GM21619 (cell line): ENCODE results near the gene MTMR12.

Experiments used
- ATAC-seq: cut with Tn5 transposase; IDR thresholded peaks from one replicate; pipeline ENCODE4 v1.9.1; 2021; ENCODE audit not compliant: unreplicated experiment

Gene MTMR12

DNA sequence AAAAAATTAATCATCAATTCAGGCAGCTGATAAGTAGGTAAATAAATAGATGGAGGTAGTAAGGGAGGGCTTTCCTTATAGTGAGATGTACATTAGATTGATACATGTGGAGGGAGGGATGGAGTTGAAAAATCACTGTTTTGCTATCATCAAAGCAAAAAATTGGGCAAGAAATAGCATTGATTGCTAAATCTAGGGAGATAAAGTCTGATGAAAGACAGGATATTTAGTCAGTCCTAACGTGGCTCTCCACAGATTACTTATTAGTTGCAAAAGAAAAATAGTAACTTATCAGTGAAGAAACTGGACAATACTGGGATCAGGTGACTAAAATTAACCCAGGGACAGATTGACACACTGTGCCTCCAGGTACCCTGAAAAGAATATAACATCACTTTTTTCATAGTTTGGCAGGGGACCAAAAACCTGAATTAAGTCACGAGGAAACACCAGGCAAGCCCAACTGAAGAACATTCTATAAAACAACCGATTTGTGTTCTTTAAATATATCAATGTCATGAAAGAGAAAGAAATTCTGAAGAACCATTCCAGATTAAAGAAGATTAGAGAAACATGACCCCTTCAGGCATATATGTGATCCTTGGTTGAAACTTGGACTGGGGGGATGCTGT, 111.5 kb downstream of the MTMR12 start:
- ATAC-seq: no peak

DNA sequence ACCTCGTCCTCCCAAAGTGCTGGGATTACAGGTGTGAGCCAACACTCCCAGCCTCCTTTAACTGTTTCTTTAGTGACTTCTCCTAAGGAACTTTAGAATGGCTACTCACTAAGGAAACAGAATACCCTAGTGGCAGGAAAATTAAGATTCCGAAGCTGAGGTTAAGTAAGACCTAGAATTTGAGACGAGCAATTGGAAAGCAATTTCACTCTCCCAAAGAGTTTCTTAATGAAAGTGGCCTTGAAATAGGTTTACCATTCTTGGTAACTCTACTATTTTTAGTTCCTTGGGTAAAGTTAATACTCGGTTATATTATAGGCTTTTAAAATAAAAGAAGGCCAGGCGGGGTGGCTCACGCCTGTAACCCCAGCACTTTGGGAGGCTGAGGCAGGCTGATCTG, 115.7 kb downstream of the MTMR12 start:
- no peak for ATAC-seq

DNA sequence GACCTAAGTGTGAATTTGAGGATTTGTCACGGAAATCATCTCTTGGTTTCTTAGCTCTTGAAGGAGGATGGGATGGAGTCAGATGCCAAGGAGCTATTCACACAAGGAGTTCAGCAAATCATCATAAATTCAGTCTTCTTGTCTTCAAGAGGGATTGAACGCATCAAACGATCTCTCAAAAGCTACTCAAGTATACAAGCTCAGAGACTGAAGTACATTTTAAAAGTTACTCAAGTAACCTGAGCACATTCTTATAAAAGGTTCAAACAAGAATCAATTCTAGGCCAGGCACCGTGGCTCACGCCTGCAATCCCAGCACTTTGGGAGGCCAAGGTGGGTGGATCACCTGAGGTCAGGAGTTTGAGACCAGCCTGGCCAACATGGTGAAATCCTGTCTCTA, 117.5 kb downstream of the MTMR12 start:
- ATAC-seq: no peak

DNA sequence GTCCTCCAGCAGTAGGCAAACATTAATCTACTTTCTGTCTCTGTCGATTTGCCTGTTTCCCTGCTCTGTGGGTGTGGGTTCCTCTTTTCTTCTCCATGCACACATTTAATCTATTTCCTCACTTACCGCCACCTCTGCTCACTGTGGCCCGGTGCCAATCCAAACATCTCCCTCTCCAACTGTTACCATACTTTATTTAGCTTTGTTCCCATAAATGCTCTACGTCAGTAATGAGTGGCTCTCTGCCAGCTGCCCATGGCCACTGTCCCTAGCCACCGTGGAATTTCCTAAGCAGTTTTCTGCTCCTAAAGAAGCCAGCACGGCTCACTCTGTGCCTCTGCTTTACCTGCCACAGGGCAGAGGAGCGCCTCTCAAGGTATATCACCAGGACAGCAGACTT, 119.1 kb downstream of the MTMR12 start:
- peak; percentile 73 for ATAC-seq

DNA sequence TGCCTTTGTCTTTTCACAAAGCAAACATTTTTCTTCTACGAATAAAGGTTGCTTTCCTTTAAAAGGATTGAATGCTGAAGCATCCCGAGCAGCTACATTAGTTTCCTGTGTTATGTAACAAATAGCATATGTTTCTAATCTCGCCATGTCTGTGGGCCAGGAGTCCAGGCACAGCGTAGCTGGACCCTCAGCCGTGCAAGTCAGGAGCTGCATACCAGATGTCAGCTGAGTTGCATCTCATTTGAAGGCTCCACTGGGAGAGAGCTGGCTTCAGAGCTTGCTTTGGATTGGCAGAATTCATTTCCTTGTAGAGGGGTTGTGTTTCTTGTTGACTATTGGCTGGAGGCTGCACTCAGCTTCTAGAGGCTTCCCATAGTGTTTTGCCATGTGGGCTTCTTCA, 122.6 kb downstream of the MTMR12 start:
- ATAC-seq: no peak

DNA sequence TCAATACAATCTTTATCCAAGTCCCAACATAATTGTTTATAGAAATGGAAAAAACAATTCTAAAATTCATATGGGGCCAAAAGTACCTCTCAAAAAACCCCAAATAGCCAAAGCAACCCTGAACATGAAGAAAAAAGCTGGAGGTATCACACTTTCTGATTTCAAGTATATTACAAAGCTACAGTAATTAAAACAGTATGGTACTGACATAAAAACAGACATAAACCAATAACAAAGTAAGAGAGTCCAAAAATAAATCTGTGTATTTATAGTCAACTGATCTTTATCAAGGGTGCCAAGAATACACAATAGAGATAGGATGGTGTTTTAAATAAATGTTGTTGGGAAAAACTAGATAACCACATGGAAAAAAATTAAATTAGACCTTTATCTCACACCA, 125.1 kb downstream of the MTMR12 start:
- no peak for ATAC-seq

DNA sequence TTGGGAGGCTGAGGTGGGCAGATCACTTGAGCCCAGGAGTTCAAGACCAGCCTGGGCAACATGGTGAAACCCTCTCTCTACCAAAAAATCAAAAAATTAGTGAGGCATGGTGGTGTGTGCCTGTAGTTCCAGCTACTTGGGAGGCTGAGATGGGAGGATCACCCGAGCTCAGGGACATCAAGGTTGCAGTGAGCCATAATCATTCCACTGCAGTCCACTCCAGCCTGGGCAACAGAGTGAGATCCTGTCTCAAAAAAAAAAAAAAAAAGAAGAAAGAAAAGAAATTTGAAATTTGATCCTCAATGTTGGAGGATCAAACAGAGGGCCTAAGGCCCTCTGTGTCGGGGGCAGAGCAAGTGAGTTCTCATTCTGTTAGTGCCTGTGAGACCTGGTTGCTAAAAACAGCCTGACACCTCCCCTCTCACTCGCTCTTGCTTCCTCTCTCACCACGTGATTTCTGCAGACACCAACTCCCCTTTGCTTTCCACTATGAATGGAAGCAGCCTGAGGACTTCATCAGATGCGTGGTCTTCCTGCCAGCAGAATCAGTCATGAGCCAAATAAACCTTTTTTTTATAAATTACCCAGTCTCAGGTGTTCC, 130.2 kb downstream of the MTMR12 start:
- peak; percentile 86 for ATAC-seq
